ENCODE measurements around the gene CKS1B. TPM values are rescaled to one million over a fixed set of nuclear protein-coding genes. Genes with fewer than 3 reads are reported as not detected.
A peak's percentile ranks its signal among the peaks of the same experiment; 100 is the strongest.

The CKS1B gene
- total RNA-seq, 3 donors from 2014 or later, result 26.8 to 52.4 (median 29.3) TPM

GRCh38 chr1:155019377-155020245, 45.1 kb downstream of the CKS1B start:
- H3K4me1 ChIP-seq (ENCODE audit: low read depth), result peaks cover 24% of the 10 kb centered on the region
- no peak for ATAC-seq
- intact Hi-C loops (cut with DNase I, micrococcal nuclease), result loop anchor here in 1 of 2 donors (10.0 kb wide), 1 partner anchor 55 kb away; the partner anchor contains the start of gene PYGO2
- TF ChIP-seq CTCF (IDR thresholded peaks at IDR 0.05), result no peak
- no peak overlapping the region for H3K4me3 ChIP-seq
- DNase-seq, result no peak
- H3K9me3 ChIP-seq, result no peaks in the 10 kb centered on the region
- H3K36me3 ChIP-seq (ENCODE audit: low read depth), result no peaks in the 10 kb centered on the region

- Histone ChIP-seq H3K4me1 (ENCODE audit: low read depth) (peaks cover 6% of the 10 kb centered on the region), H3K36me3 (ENCODE audit: low read depth) (no peaks in the 10 kb centered on the region), H3K4me3 (no peak overlapping the region), H3K9me3 (no peaks in the 10 kb centered on the region)
- intact Hi-C loops (cut with DNase I, micrococcal nuclease), result no loop called here
- no peak for DNase-seq
- TF ChIP-seq CTCF (IDR thresholded peaks at IDR 0.05), result no peak
- no peak for ATAC-seq
Measured at GRCh38 chr1:155022136-155022926, 47.9 kb downstream of the CKS1B start.

- Histone ChIP-seq H3K9me3 (no peaks in the 10 kb centered on the region), H3K4me1 (ENCODE audit: low read depth) (peaks cover 2% of the 10 kb centered on the region), H3K4me3 (no peak overlapping the region), H3K36me3 (ENCODE audit: low read depth) (no peaks in the 10 kb centered on the region)
- peak; percentile 68 for ATAC-seq
- intact Hi-C loops (cut with DNase I, micrococcal nuclease), result no loop called here
- no peak for TF ChIP-seq CTCF (IDR thresholded peaks at IDR 0.05)
- DNase-seq, result peak in 1 of 3 donors; percentile 42
Measured at GRCh38 chr1:155022927-155023236, 48.4 kb downstream of the CKS1B start.

- ATAC-seq, result no peak
- no peaks in the 10 kb centered on the region for H3K36me3 ChIP-seq (ENCODE audit: low read depth)
- no peak for DNase-seq
Measured at GRCh38 chr1:155023627-155024026, 49.1 kb downstream of the CKS1B start.

GRCh38 chr1:155024315-155024714, 49.8 kb downstream of the CKS1B start:
- intact Hi-C loops (cut with DNase I, micrococcal nuclease), result no loop called here
- no peaks in the 10 kb centered on the region for H3K36me3 ChIP-seq (ENCODE audit: low read depth)
- no peaks in the 10 kb centered on the region for H3K4me1 ChIP-seq (ENCODE audit: low read depth)
- H3K9me3 ChIP-seq, result no peaks in the 10 kb centered on the region
- no peak for TF ChIP-seq CTCF (IDR thresholded peaks at IDR 0.05)
- H3K4me3 ChIP-seq, result no peak overlapping the region
- DNase-seq (no peak), ATAC-seq (no peak)

More at GRCh38 chr1:155023627-155024026, 49.1 kb downstream of the CKS1B start:
- no peaks in the 10 kb centered on the region for H3K4me1 ChIP-seq (ENCODE audit: low read depth)
- no peak overlapping the region for H3K4me3 ChIP-seq
- no peak for TF ChIP-seq CTCF (IDR thresholded peaks at IDR 0.05)
- intact Hi-C loops (cut with DNase I, micrococcal nuclease), result no loop called here
- no peaks in the 10 kb centered on the region for H3K9me3 ChIP-seq
